Tibial nerve (tissue), 4 donors: ENCODE measurements around the gene DHRSX.

Experiments used
- EP300 ChIP-seq, 2 donors: sonication (generic); formaldehyde crosslinking; IDR thresholded peaks; one replicate each; pipeline ENCODE4 v1.6.1; 2017; ENCODE audit warnings: antibody characterized with exemption in 2 of 2, mild to moderate bottlenecking in 1 of 2
- POLR2A ChIP-seq, 2 donors: fragments of 450-650 bp; IDR thresholded peaks; one replicate each; pipeline ENCODE4 v1.6.1; 2017; ENCODE audit warnings: antibody characterized with exemption in 2 of 2, mild to moderate bottlenecking in 2 of 2, moderate library complexity in 2 of 2
- TF ChIP-seq, protein P1 (sequence below), 5 experiments: fragments of 200-600 bp in 3 of 5; fragments of 450-650 bp in 2 of 5; sonication (generic) in 3 of 5; IDR thresholded peaks; one replicate each; pipeline ENCODE4 v1.5.1; 2016 to 2019; ENCODE audit warnings: antibody characterized with exemption in 5 of 5, mild to moderate bottlenecking in 3 of 5, moderate library complexity in 2 of 5

DNA sequence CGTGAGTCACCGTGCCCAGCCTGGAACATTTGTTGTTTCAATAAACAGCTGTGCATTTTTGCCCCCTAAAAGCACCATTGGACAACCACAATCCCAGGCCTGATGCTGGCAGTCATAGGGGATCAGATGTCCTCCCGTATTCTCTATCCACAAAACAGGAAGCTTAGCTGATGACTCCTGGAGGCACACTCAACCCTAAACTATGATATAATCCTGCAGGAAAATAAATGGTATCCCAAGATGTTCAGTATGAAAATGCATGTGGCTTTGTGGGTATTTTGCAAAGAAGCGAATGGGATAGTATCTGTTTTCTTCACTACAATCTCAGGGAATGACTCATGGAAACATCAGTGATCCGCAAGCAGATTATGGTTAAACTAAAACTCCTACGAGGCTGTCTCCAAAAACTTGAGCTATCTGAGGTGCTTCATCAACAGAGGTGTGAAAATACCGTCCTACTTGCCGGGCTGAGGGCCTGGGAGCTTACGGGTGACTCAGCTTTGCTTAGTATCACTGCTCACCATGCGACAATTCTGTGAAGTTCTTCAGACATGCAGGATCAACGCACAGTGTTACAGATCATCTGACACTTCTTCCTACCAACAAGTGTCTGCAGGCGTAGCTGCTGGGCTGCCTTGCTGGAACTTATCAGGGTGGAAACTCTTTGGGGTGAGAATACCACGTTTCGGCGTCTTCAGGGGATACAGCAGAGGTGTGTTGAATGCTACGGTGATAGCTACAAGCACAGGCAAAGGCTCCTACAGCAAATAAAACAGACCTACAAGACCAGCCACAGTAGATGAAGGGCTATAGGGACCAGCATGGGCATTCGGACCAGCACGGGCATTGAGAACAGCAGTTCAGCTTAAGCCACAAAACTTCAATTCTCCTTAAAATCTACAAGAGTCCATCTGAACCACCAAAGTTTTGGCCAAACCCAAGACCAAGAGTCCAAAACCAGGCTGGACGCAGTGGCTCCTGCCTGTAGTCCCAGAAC is 148.5 kb downstream of the DHRSX start:
- TF ChIP-seq, protein P1, sequence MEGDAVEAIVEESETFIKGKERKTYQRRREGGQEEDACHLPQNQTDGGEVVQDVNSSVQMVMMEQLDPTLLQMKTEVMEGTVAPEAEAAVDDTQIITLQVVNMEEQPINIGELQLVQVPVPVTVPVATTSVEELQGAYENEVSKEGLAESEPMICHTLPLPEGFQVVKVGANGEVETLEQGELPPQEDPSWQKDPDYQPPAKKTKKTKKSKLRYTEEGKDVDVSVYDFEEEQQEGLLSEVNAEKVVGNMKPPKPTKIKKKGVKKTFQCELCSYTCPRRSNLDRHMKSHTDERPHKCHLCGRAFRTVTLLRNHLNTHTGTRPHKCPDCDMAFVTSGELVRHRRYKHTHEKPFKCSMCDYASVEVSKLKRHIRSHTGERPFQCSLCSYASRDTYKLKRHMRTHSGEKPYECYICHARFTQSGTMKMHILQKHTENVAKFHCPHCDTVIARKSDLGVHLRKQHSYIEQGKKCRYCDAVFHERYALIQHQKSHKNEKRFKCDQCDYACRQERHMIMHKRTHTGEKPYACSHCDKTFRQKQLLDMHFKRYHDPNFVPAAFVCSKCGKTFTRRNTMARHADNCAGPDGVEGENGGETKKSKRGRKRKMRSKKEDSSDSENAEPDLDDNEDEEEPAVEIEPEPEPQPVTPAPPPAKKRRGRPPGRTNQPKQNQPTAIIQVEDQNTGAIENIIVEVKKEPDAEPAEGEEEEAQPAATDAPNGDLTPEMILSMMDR (IDR thresholded peaks at IDR 0.05), result no peak
- TF ChIP-seq POLR2A (IDR thresholded peaks at IDR 0.05), result no peak
- TF ChIP-seq EP300 (IDR thresholded peaks at IDR 0.05), result no peak
